Measurements from ENCODE around the gene YWHAB. TPM values are rescaled to one million over a fixed set of nuclear protein-coding genes. Genes with fewer than 3 reads are reported as not detected.

The YWHAB gene
- total and polyA plus RNA-seq, 2 of the 4 experiments (the other 2 are of a cell fraction) = 78.0 to 102 TPM

- Histone ChIP-seq H3K14ac (replicated peaks; ENCODE audit: low read depth, low read length) (no peak overlapping the region), H3K4me1 (ENCODE audit: control insufficient read depth, insufficient read depth, low read length) (peaks cover 6% of the 10 kb centered on the region; the same call in 1 of the 2 replicates), H3K18ac (ENCODE audit: low read depth, low read length) (no peak overlapping the region), H4K20me1 (ENCODE audit: insufficient read depth, low read length) (peaks cover 48% of the 10 kb centered on the region), H4K91ac (ENCODE audit: insufficient read depth, low read depth, low read length) (no peak overlapping the region), H2BK5ac (ENCODE audit: low read depth, low read length, poor library complexity, severe bottlenecking) (no peak overlapping the region), H2AK9ac (replicated peaks; ENCODE audit: low read depth, low read length, poor library complexity) (no peak overlapping the region), H3K9ac (ENCODE audit: low read depth, low read length) (no peak overlapping the region), H3K56ac (ENCODE audit: extremely low read depth, insufficient read depth, low read length) (no peak overlapping the region), H3K9me1 (ENCODE audit: insufficient read depth, low read length) (peaks cover 7% of the 10 kb centered on the region), H3K79me1 (ENCODE audit: low read depth in 1 of 2, low read length in 2 of 2) (peaks cover 26 to 53% of the 10 kb centered on the region in 2 experiments; a peak in 3 of 4 replicates), H2BK15ac (ENCODE audit: low read depth, low read length) (no peak overlapping the region), H3K9me3 (ENCODE audit: control insufficient read depth, insufficient read depth, low read length) (no peaks in the 10 kb centered on the region), H2AK5ac (ENCODE audit: low read depth, low read length) (no peak overlapping the region), H2AFZ (replicated peaks; ENCODE audit: low read length, poor library complexity) (no peak overlapping the region), H3K23ac (ENCODE audit: low read depth, low read length) (no peak overlapping the region), H2BK20ac (ENCODE audit: low read depth, low read length) (no peak overlapping the region), H3K36me3 (ENCODE audit: control insufficient read depth, insufficient read depth, low read length) (peaks cover 33% of the 10 kb centered on the region), H3K27ac (ENCODE audit: insufficient read depth, low read length) (no peak overlapping the region), H3K4me3 (ENCODE audit: insufficient read depth, low read depth, low read length) (no peak overlapping the region), H3K4me2 (ENCODE audit: low read depth, low read length) (no peak overlapping the region), H2BK120ac (ENCODE audit: low read depth, low read length) (no peak overlapping the region), H4K5ac (ENCODE audit: low read depth, low read length) (no peak overlapping the region), H3K4ac (ENCODE audit: low read depth, low read length) (no peak overlapping the region), H3K27me3 (ENCODE audit: control insufficient read depth, insufficient read depth, low read length) (no peaks in the 10 kb centered on the region), H4K8ac (ENCODE audit: low read depth in 2 of 2, low read length in 2 of 2) (no peak overlapping the region)
- ChIA-PET CTCF (no interaction called here), POLR2A (ENCODE audit: unreplicated experiment) (no interaction called here)
- intact Hi-C loops (cut with micrococcal nuclease) = no loop called here
- TF ChIP-seq RFX5 (IDR thresholded peaks at IDR 0.05; ENCODE audit: low read depth, low read length) = no peak
- BruUV-seq (replicated peaks) = no TSS peak
- in situ Hi-C loops (cut with MboI; ENCODE audit: low sequenced_read_pairs) = no loop called here
- dilution Hi-C loops (cut with HindIII; ENCODE audit: low sequenced_read_pairs, unreplicated experiment) = no loop called here
- WGBS, 2 experiments (ENCODE audit: extremely low coverage in 2 of 2, insufficient read length in 1 of 2) = 80% methylated on average over 1 of the region's 5 CpGs; no CpG with 5 or more reads in 1 of the 2 experiments
- DNase-seq (no peak), ATAC-seq (ENCODE audit: low read depth) (no peak)
Observed at GRCh38 chr20:44904377-44904776, 18.9 kb downstream of the YWHAB start.

All from IMR-90 (cell line).